Hematopoietic multipotent progenitor cell treated with erythropoietin and hydrocortisone succinate and interleukin-3 and kit ligand, for 15 days (in vitro differentiated cells): Measurements from ENCODE around the gene NR2E3.

ENCODE experiments used
- DNase-seq: peaks from one replicate; pipeline ENCODE4 v3.0.0-alpha.2; 2015; ENCODE audit warnings: low spot score

NR2E3 gene

GRCh38 chr15:71791975-71792374 lies 18.4 kb upstream of the NR2E3 start:
- DNase-seq, result no peak

GRCh38 chr15:71792521-71792920 lies 17.8 kb upstream of the NR2E3 start:
- DNase-seq, result no peak

- no peak for DNase-seq
Observed at GRCh38 chr15:71798641-71799040, 11.7 kb upstream of the NR2E3 start.

GRCh38 chr15:71800190-71800589 lies 10.2 kb upstream of the NR2E3 start:
- no peak for DNase-seq

- peak; percentile 4 for DNase-seq
Observed at GRCh38 chr15:71800835-71801745, 9.3 kb upstream of the NR2E3 start.

GRCh38 chr15:71801935-71802655 lies 8.3 kb upstream of the NR2E3 start:
- no peak for DNase-seq

- DNase-seq, result no peak
Observed at GRCh38 chr15:71802770-71803169, 7.6 kb upstream of the NR2E3 start.

- no peak for DNase-seq
Observed at GRCh38 chr15:71804226-71804625, 6.1 kb upstream of the NR2E3 start.

- no peak for DNase-seq
Observed at GRCh38 chr15:71804695-71805470, 5.5 kb upstream of the NR2E3 start.

GRCh38 chr15:71806452-71806931 lies 3.9 kb upstream of the NR2E3 start:
- no peak for DNase-seq

GRCh38 chr15:71807125-71807629 lies 3.2 kb upstream of the NR2E3 start:
- DNase-seq, result no peak

- no peak for DNase-seq
Observed at GRCh38 chr15:71807691-71808091, 2.7 kb upstream of the NR2E3 start.

GRCh38 chr15:71808311-71809020 lies 1.9 kb upstream of the NR2E3 start:
- no peak for DNase-seq

- no peak for DNase-seq
Observed at GRCh38 chr15:71809346-71809745, 1.0 kb upstream of the NR2E3 start.

GRCh38 chr15:71811036-71811736 lies 832 bp downstream of the NR2E3 start:
- no peak for DNase-seq

GRCh38 chr15:71811752-71812735 lies 1.7 kb downstream of the NR2E3 start:
- no peak for DNase-seq

- no peak for DNase-seq
Observed at GRCh38 chr15:71812966-71813722, 2.8 kb downstream of the NR2E3 start.

GRCh38 chr15:71813723-71814470 lies 3.5 kb downstream of the NR2E3 start:
- DNase-seq, result no peak
